A673 (cell line): Measurements from ENCODE around the gene KCNIP4.
A peak's percentile ranks its signal among the peaks of the same experiment; 100 is the strongest.

Experiments
- CTCF ChIP-seq: fragments of 300-800, 200-600 bp; sonication (generic); conservative IDR thresholded peaks from 2 replicates; pipeline ENCODE4 v1.5.1; 2017; ENCODE audit warnings: low read depth, mild to moderate bottlenecking, antibody characterized with exemption, low read length, moderate library complexity, mixed read lengths
- EZH2 ChIP-seq: fragments of 200-600 bp; sonication (generic); IDR thresholded peaks from 2 replicates; pipeline ENCODE4 v1.6.1; 2017; ENCODE audit warnings: borderline replicate concordance, low read depth, mild to moderate bottlenecking, mixed read lengths, antibody characterized with exemption, low read length; ENCODE audit not compliant: poor library complexity, severe bottlenecking

GRCh38 chr4:21447301-21448054, 501.1 kb downstream of the KCNIP4 start:
- TF ChIP-seq CTCF (peak; percentile 16; the same call in 1 of the 2 replicates), EZH2 (no peak)
